Keratinocyte (primary cell): Measurements from ENCODE around the gene EPHB2. TPM values are rescaled to one million over a fixed set of nuclear protein-coding genes. Genes with fewer than 3 reads are reported as not detected.

Source experiments
- DNase-seq: peaks from one replicate; pipeline ENCODE4 v3.0.0-alpha.2; 2011; ENCODE audit warnings: low read depth, missing footprints, low spot score
- FAIRE-seq: peaks from 2 replicates; lab custom pipeline; 2011; peaks lifted over from hg19 to GRCh38; lab: Jason Lieb, UNC
- H2AFZ ChIP-seq: 2 replicates; pipeline ENCODE4 v1.6.0; 2012; ENCODE audit warnings: low read length, control low read depth, inconsistent platforms; ENCODE audit not compliant: control insufficient read depth
- H3K27ac ChIP-seq: 2 replicates; pipeline ENCODE4 v1.5.1; 2011; ENCODE audit warnings: low read length; ENCODE audit not compliant: control insufficient read depth, insufficient read depth
- H3K27me3 ChIP-seq: 3 replicates; pipeline ENCODE4 v1.6.0; 2011; ENCODE audit warnings: low read length; ENCODE audit not compliant: control insufficient read depth, insufficient read depth; ENCODE audit errors: extremely low read depth
- H3K36me3 ChIP-seq, 2 experiments: 2 replicates in 1 of 2; 3 replicates in 1 of 2; pipeline ENCODE4 v1.5.1; 2011; ENCODE audit warnings: low read length in 2 of 2, mild to moderate bottlenecking in 1 of 2; ENCODE audit not compliant: control insufficient read depth in 2 of 2, insufficient read depth in 2 of 2; ENCODE audit errors: extremely low read depth in 1 of 2
- H3K4me1 ChIP-seq: 3 replicates; pipeline ENCODE4 v1.5.1; 2011; ENCODE audit warnings: low read length; ENCODE audit not compliant: control insufficient read depth, insufficient read depth; ENCODE audit errors: extremely low read depth
- H3K4me2 ChIP-seq: 3 replicates; pipeline ENCODE4 v1.6.0; 2011; ENCODE audit warnings: low read depth, low read length; ENCODE audit not compliant: control insufficient read depth, insufficient read depth; ENCODE audit errors: extremely low read depth
- H3K4me3 ChIP-seq, 3 experiments: fragments of 200-600 bp in 1 of 3; sonication (generic) in 1 of 3; 2 replicates in 2 of 3; 3 replicates in 1 of 3; pipeline ENCODE4 v1.5.1; 2011 to 2016; ENCODE audit warnings: low read length in 3 of 3, mild to moderate bottlenecking in 3 of 3, control low read depth in 2 of 3, inconsistent platforms in 1 of 3, low read depth in 1 of 3, mixed read lengths in 1 of 3, mixed run types in 1 of 3, moderate library complexity in 1 of 3; ENCODE audit not compliant: control insufficient read depth in 2 of 3, insufficient read depth in 2 of 3; ENCODE audit errors: extremely low read depth in 1 of 3
- H3K79me2 ChIP-seq: 2 replicates; pipeline ENCODE4 v1.6.0; 2012; ENCODE audit warnings: low read length; ENCODE audit not compliant: control insufficient read depth, insufficient read depth
- H3K9ac ChIP-seq: 3 replicates; pipeline ENCODE4 v1.6.0; 2011; ENCODE audit warnings: low read length; ENCODE audit not compliant: control insufficient read depth, insufficient read depth; ENCODE audit errors: extremely low read depth
- H3K9me1 ChIP-seq: 3 replicates; pipeline ENCODE4 v1.6.0; 2011; ENCODE audit warnings: low read length; ENCODE audit not compliant: control insufficient read depth, insufficient read depth; ENCODE audit errors: extremely low read depth
- H3K9me3 ChIP-seq: 2 replicates; pipeline ENCODE4 v1.5.1; 2012; ENCODE audit warnings: low read depth, low read length; ENCODE audit not compliant: control insufficient read depth
- H4K20me1 ChIP-seq: 3 replicates; pipeline ENCODE4 v1.6.0; 2011; ENCODE audit warnings: low read length; ENCODE audit not compliant: control insufficient read depth, insufficient read depth; ENCODE audit errors: extremely low read depth
- CTCF ChIP-seq, 3 experiments: IDR thresholded peaks in 1 of 3; conservative IDR thresholded peaks in 1 of 3; optimal IDR thresholded peaks in 1 of 3; 2 replicates in 2 of 3; 3 replicates in 1 of 3; pipeline versions ENCODE3 to v1.5.1; 2011; ENCODE audit warnings: low read length in 3 of 3, mild to moderate bottlenecking in 3 of 3, moderate library complexity in 2 of 3, control low read depth in 1 of 3, inconsistent platforms in 1 of 3; ENCODE audit not compliant: insufficient read depth in 2 of 3; ENCODE audit errors: extremely low read depth in 1 of 3
- EZH2 ChIP-seq: IDR thresholded peaks from one replicate; pipeline ENCODE4 v1.6.1; 2012; ENCODE audit warnings: inconsistent platforms, mild to moderate bottlenecking, low read length, moderate library complexity
- dilution Hi-C: fragments of 300-500 bp; cut with MboI; formaldehyde crosslinking; loops from one replicate; pipeline ENCODE4 v1.7.0; 2020; ENCODE audit warnings: low sequenced_read_pairs; ENCODE audit not compliant: extremely low pct_ligation_motif_present
- polyA plus RNA-seq, 5 experiments: library from polyadenylated mRNA; depleted of rRNA in 3 of 5; stranded (reverse) in 3 of 5; stranded (forward) in 1 of 5; unstranded in 1 of 5; fragments of >200 nt; gene quantifications; 1 replicate in 1 of 5; 2 replicates in 3 of 5; 3 replicates in 1 of 5; pipeline versions ENCODE4 v1.2.1 to v1.2.3, GENCODE V29; 2011 to 2012; ENCODE audit warnings: missing spikeins in 2 of 5, low read depth in 1 of 5, low replicate concordance in 1 of 5

EPHB2 gene
- polyA plus RNA-seq, 1 donor (not counting 4 experiments of a cell fraction or from before 2014, with no cell fraction given) = 0.10 TPM

GRCh38 chr1:22953740-22954141 lies 243.1 kb downstream of the EPHB2 start:
- FAIRE-seq (no peak), DNase-seq (no peak)
- TF ChIP-seq EZH2 (no peak), CTCF (optimal IDR thresholded peaks at IDR 0.05 in 1 of 3, IDR thresholded peaks at IDR 0.05 in 1 of 3, conservative IDR thresholded peaks at IDR 0.05 in 1 of 3; ENCODE audit: extremely low read depth in 1 of 3, insufficient read depth in 2 of 3, low read length in 3 of 3) (no peak)
- H4K20me1 ChIP-seq = no peaks in the 10 kb centered on the region
- no peak overlapping the region for H3K9ac ChIP-seq
- H3K36me3 ChIP-seq = no peaks in the 10 kb centered on the region
- H3K9me3 ChIP-seq = no peaks in the 10 kb centered on the region
- H3K79me2 ChIP-seq = no peaks in the 10 kb centered on the region
- no peak overlapping the region for H3K4me2 ChIP-seq
- dilution Hi-C loops = no loop called here
- no peak overlapping the region for H3K4me3 ChIP-seq
- peaks cover 33% of the 10 kb centered on the region for H3K27me3 ChIP-seq
- no peak overlapping the region for H2AFZ ChIP-seq
- H3K27ac ChIP-seq = no peak overlapping the region
- H3K9me1 ChIP-seq = no peaks in the 10 kb centered on the region
- H3K4me1 ChIP-seq = no peaks in the 10 kb centered on the region

GRCh38 chr1:22955146-22955545 lies 244.5 kb downstream of the EPHB2 start:
- FAIRE-seq (no peak), DNase-seq (no peak)
- no peaks in the 10 kb centered on the region for H3K9me3 ChIP-seq
- H3K79me2 ChIP-seq = no peaks in the 10 kb centered on the region
- no peak for TF ChIP-seq EZH2
- TF ChIP-seq CTCF (optimal IDR thresholded peaks at IDR 0.05 in 1 of 3, IDR thresholded peaks at IDR 0.05 in 1 of 3, conservative IDR thresholded peaks at IDR 0.05 in 1 of 3; ENCODE audit: extremely low read depth in 1 of 3, insufficient read depth in 2 of 3, low read length in 3 of 3) = no peak
- no peak overlapping the region for H3K4me3 ChIP-seq
- H3K36me3 ChIP-seq = no peaks in the 10 kb centered on the region
- no peak overlapping the region for H3K27ac ChIP-seq
- no peaks in the 10 kb centered on the region for H3K4me1 ChIP-seq
- no peaks in the 10 kb centered on the region for H3K9me1 ChIP-seq
- no peak overlapping the region for H2AFZ ChIP-seq
- no peaks in the 10 kb centered on the region for H4K20me1 ChIP-seq
- H3K4me2 ChIP-seq = no peak overlapping the region
- dilution Hi-C loops = no loop called here
- no peak overlapping the region for H3K9ac ChIP-seq
- peaks cover 33% of the 10 kb centered on the region for H3K27me3 ChIP-seq
